IMR-90 (cell line): ENCODE measurements around the gene ILDR2. TPM values are rescaled to one million over a fixed set of nuclear protein-coding genes. Genes with fewer than 3 reads are reported as not detected.

Experiments
- ATAC-seq: fragments of 200-7000 bp; cut with Tn5 transposase; 2 replicates; pipeline ENCODE4 v1.9.1; 2020; ENCODE audit warnings: low read depth, mild to moderate bottlenecking, moderate library complexity
- BruUV-seq: library from RNA; stranded (reverse); fragments of 400-500 nt; replicated peaks from 2 replicates; lab custom pipeline; 2021; lab: Mats Ljungman, UMichigan
- CTCF ChIA-PET: fragments of 300-600 bp; formaldehyde crosslinking; extraction: SDS; loops from one replicate; lab custom pipeline; 2021; ENCODE audit warnings: antibody characterized with exemption; lab: Yijun Ruan, JAX
- POLR2A ChIA-PET: fragments of 300-600 bp; sonication (Branson Sonifier 250); formaldehyde crosslinking; loops from one replicate; lab custom pipeline; 2022; ENCODE audit warnings: antibody characterized with exemption; ENCODE audit not compliant: unreplicated experiment; lab: Charles Lee
- DNase-seq: peaks from one replicate; pipeline ENCODE4 v3.0.0; 2013
- H2AFZ ChIP-seq: replicated peaks from 2 replicates; pipeline ENCODE3; 2013; ENCODE audit warnings: low read length, mild to moderate bottlenecking; ENCODE audit not compliant: poor library complexity
- H2AK5ac ChIP-seq: 2 replicates; pipeline ENCODE4 v1.6.1; 2013; ENCODE audit warnings: low read depth, low read length, inconsistent platforms
- H2AK9ac ChIP-seq: replicated peaks from 2 replicates; pipeline ENCODE3; 2013; ENCODE audit warnings: mild to moderate bottlenecking, low read depth, low read length, moderate library complexity; ENCODE audit not compliant: poor library complexity
- H2BK120ac ChIP-seq: 2 replicates; pipeline ENCODE4 v1.6.1; 2013; ENCODE audit warnings: low read depth, low read length, inconsistent platforms
- H2BK15ac ChIP-seq: 3 replicates; pipeline ENCODE4 v1.6.1; 2013; ENCODE audit warnings: low read depth, low read length, inconsistent platforms
- H2BK20ac ChIP-seq: 2 replicates; pipeline ENCODE4 v1.6.1; 2013; ENCODE audit warnings: low read depth, mild to moderate bottlenecking, inconsistent platforms, low read length, moderate library complexity
- H2BK5ac ChIP-seq: 2 replicates; pipeline ENCODE4 v1.6.1; 2013; ENCODE audit warnings: mild to moderate bottlenecking, low read depth, low read length, inconsistent platforms; ENCODE audit not compliant: poor library complexity, severe bottlenecking
- H3K14ac ChIP-seq: replicated peaks from 2 replicates; pipeline ENCODE4 v1.6.1; 2013; ENCODE audit warnings: low read depth, low read length, inconsistent platforms
- H3K18ac ChIP-seq: 2 replicates; pipeline ENCODE4 v1.6.1; 2013; ENCODE audit warnings: low read depth, low read length, control low read depth
- H3K23ac ChIP-seq: 2 replicates; pipeline ENCODE4 v1.6.1; 2013; ENCODE audit warnings: low read depth, low read length, inconsistent platforms
- H3K27ac ChIP-seq: 2 replicates; pipeline ENCODE4 v1.5.1; 2013; ENCODE audit warnings: mild to moderate bottlenecking, control low read depth, low read length; ENCODE audit not compliant: insufficient read depth
- H3K27me3 ChIP-seq: 2 replicates; pipeline ENCODE4 v1.6.1; 2013; ENCODE audit warnings: low read length; ENCODE audit not compliant: control insufficient read depth, insufficient read depth
- H3K36me3 ChIP-seq: 2 replicates; pipeline ENCODE4 v1.6.1; 2013; ENCODE audit warnings: low read length, mixed read lengths; ENCODE audit not compliant: control insufficient read depth, insufficient read depth
- H3K4ac ChIP-seq: 2 replicates; pipeline ENCODE4 v1.6.1; 2013; ENCODE audit warnings: low read depth, low read length, inconsistent platforms
- H3K4me1 ChIP-seq: 2 replicates; pipeline ENCODE4 v1.6.1; 2013; ENCODE audit warnings: low read length, mixed read lengths; ENCODE audit not compliant: control insufficient read depth, insufficient read depth
- H3K4me2 ChIP-seq: 2 replicates; pipeline ENCODE4 v1.6.1; 2013; ENCODE audit warnings: low read depth, mild to moderate bottlenecking, control low read depth, low read length, moderate library complexity
- H3K4me3 ChIP-seq: 2 replicates; pipeline ENCODE4 v1.5.1; 2013; ENCODE audit warnings: low read depth, mild to moderate bottlenecking, control low read depth, low read length, moderate library complexity; ENCODE audit not compliant: insufficient read depth
- H3K56ac ChIP-seq: 2 replicates; pipeline ENCODE4 v1.6.1; 2013; ENCODE audit warnings: low read length, inconsistent platforms; ENCODE audit not compliant: insufficient read depth; ENCODE audit errors: extremely low read depth
- H3K79me1 ChIP-seq, 2 experiments: 2 replicates each; pipeline ENCODE4 v1.6.1; 2013; ENCODE audit warnings: low read length in 2 of 2, inconsistent platforms in 1 of 2, low read depth in 1 of 2
- H3K9ac ChIP-seq: 2 replicates; pipeline ENCODE4 v1.6.1; 2013; ENCODE audit warnings: low read depth, low read length, control low read depth
- H3K9me1 ChIP-seq: 2 replicates; pipeline ENCODE4 v1.6.1; 2013; ENCODE audit warnings: low read length, inconsistent platforms; ENCODE audit not compliant: insufficient read depth
- H3K9me3 ChIP-seq: 2 replicates; pipeline ENCODE4 v1.6.1; 2013; ENCODE audit warnings: low read length; ENCODE audit not compliant: control insufficient read depth, insufficient read depth
- H4K20me1 ChIP-seq: 2 replicates; pipeline ENCODE4 v1.6.1; 2013; ENCODE audit warnings: low read length, inconsistent platforms; ENCODE audit not compliant: insufficient read depth
- H4K5ac ChIP-seq: 2 replicates; pipeline ENCODE4 v1.6.1; 2013; ENCODE audit warnings: mild to moderate bottlenecking, low read depth, low read length, control low read depth
- H4K8ac ChIP-seq, 2 experiments: 2 replicates each; pipeline ENCODE4 v1.6.1; 2013; ENCODE audit warnings: low read depth in 2 of 2, low read length in 2 of 2, control low read depth in 1 of 2, inconsistent platforms in 1 of 2
- H4K91ac ChIP-seq: 2 replicates; pipeline ENCODE4 v1.6.1; 2013; ENCODE audit warnings: low read depth, low read length, inconsistent platforms; ENCODE audit not compliant: insufficient read depth
- BHLHE40 ChIP-seq: fragments of 150-350 bp; IDR thresholded peaks from 2 replicates; pipeline ENCODE4 v1.6.1; 2016; ENCODE audit warnings: mild to moderate bottlenecking, low read depth, low read length
- CEBPB ChIP-seq: IDR thresholded peaks from 2 replicates; pipeline ENCODE4 v1.6.1; 2012; ENCODE audit warnings: low read depth, low read length, improper control_type of control experiment
- CHD1 ChIP-seq: IDR thresholded peaks from 2 replicates; pipeline ENCODE4 v1.6.1; 2012; ENCODE audit warnings: low read depth, low read length, improper control_type of control experiment
- FOS ChIP-seq: fragments of 150-350 bp; IDR thresholded peaks from 2 replicates; pipeline ENCODE4 v1.6.1; 2016; ENCODE audit warnings: low read depth, low read length
- MAFK ChIP-seq: IDR thresholded peaks from 2 replicates; pipeline ENCODE4 v1.6.1; 2012; ENCODE audit warnings: low read depth, low read length, improper control_type of control experiment
- MAZ ChIP-seq: IDR thresholded peaks from 2 replicates; pipeline ENCODE4 v1.6.1; 2012; ENCODE audit warnings: low read depth, mild to moderate bottlenecking, low read length, improper control_type of control experiment, moderate library complexity, borderline replicate concordance
- MXI1 ChIP-seq: IDR thresholded peaks from 2 replicates; pipeline ENCODE4 v1.6.1; 2012; ENCODE audit warnings: low read depth, mild to moderate bottlenecking, low read length, moderate library complexity, borderline replicate concordance
- NFE2L2 ChIP-seq: fragments of 150-350 bp; IDR thresholded peaks from 2 replicates; pipeline ENCODE4 v1.6.1; 2016; ENCODE audit warnings: low read depth, mild to moderate bottlenecking, low read length
- POLR2A ChIP-seq: IDR thresholded peaks from 2 replicates; pipeline ENCODE4 v1.6.1; 2012; ENCODE audit warnings: mild to moderate bottlenecking, low read depth, low read length
- RAD21 ChIP-seq: IDR thresholded peaks from 2 replicates; pipeline ENCODE4 v1.6.1; 2012; ENCODE audit warnings: low read length, improper control_type of control experiment
- RCOR1 ChIP-seq: IDR thresholded peaks from 2 replicates; pipeline ENCODE4 v1.6.1; 2012; ENCODE audit warnings: mild to moderate bottlenecking, low read length, improper control_type of control experiment; ENCODE audit not compliant: insufficient replicate concordance
- SMC3 ChIP-seq: fragments of 150-350 bp; IDR thresholded peaks from 2 replicates; pipeline ENCODE4 v1.6.1; 2016; ENCODE audit warnings: low read depth, mild to moderate bottlenecking, antibody characterized with exemption, low read length, moderate library complexity
- WGBS, 2 experiments: methylation state at CpG; one replicate each; pipeline versions ENCODE4 v1.1.5 to v1.1.7; 2013; ENCODE audit warnings: missing lambda C conversion rate in 2 of 2; ENCODE audit not compliant: insufficient read length in 1 of 2; ENCODE audit errors: extremely low coverage in 2 of 2; 5-methylcytosine and 5-hydroxymethylcytosine counted together
- dilution Hi-C: fragments of 300-500 bp; cut with HindIII; formaldehyde crosslinking; loops from one replicate; pipeline ENCODE4 v1.14.3; 2018; ENCODE audit warnings: low sequenced_read_pairs; ENCODE audit not compliant: unreplicated experiment
- in situ Hi-C: fragments of 300-500 bp; cut with MboI; formaldehyde crosslinking; loops from 3 replicates; pipeline ENCODE4 v1.14.3; 2019; ENCODE audit warnings: low sequenced_read_pairs, inconsistent platforms, mixed read lengths
- intact Hi-C: fragments of 100-400 bp; cut with micrococcal nuclease; formaldehyde crosslinking; loops from 2 replicates; pipeline ENCODE4 v1.10.0; 2022
- polyA plus RNA-seq, 3 experiments: library from polyadenylated mRNA; depleted of rRNA; stranded (reverse); fragments of >200 nt; gene quantifications; 2 replicates each; pipeline ENCODE4 v1.2.3, GENCODE V29; 2012; ENCODE audit warnings: low replicate concordance in 1 of 3
- total RNA-seq: library from RNA; depleted of rRNA; stranded (reverse); fragments of >200 nt; gene quantifications from 2 replicates; pipeline ENCODE4 v1.2.3, GENCODE V29; 2012
- TF ChIP-seq, protein P1 (sequence below): conservative IDR thresholded peaks from 2 replicates; pipeline ENCODE4 v1.5.1; 2012; ENCODE audit warnings: mild to moderate bottlenecking, low read depth, low read length, improper control_type of control experiment
- TF ChIP-seq, protein P2 (sequence below): fragments of 150-350 bp; IDR thresholded peaks from 2 replicates; pipeline ENCODE4 v1.6.1; 2017; ENCODE audit warnings: mild to moderate bottlenecking, antibody characterized with exemption, low read length, low read depth
- TF ChIP-seq, protein P3 (sequence below): fragments of 150-350 bp; IDR thresholded peaks from 2 replicates; pipeline ENCODE4 v1.6.1; 2016; ENCODE audit warnings: low read depth, mild to moderate bottlenecking, low read length, moderate library complexity, borderline replicate concordance

ILDR2 gene
- total and polyA plus RNA-seq, 2 of the 4 experiments (the other 2 are of a cell fraction), result under 0.01 TPM; not detected in 1

DNA sequence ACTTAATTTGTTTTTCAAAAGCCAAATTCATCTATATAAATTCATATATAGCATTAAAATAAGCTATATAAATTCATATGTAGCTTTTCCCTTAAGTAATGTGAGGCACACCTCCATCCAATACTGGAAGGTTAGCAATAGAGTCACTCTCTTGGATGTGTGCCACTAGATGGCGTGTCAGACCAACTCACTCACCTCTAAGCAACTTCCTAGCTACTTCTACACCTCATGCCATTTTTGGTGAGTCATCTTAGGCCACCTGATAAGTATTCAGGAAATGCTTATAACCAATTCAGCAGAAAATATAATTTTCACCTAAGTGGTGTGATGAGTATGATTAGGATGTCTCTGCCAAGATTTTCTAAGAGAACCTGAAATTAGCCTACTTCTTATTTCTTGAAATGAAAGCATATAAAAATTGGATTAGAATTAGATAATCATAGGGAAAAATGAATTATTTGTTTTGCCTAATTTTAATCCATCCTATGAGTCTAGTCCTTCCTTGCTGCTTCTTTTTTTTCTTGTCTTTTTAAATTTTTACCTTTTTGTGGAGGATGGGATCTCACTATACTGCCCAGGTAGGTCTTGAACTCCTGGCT is 64.8 kb downstream of the ILDR2 start:
- no peak overlapping the region for H4K8ac ChIP-seq
- in situ Hi-C loops (loop anchor here (10.0 kb wide), 1 partner anchor 144 kb away; no protein-coding TSS in a partner anchor), dilution Hi-C loops (no loop called here), intact Hi-C loops (loop anchor here (1.0 kb wide), 1 partner anchor 149 kb away; no protein-coding TSS in a partner anchor)
- no peak overlapping the region for H2BK5ac ChIP-seq
- H3K36me3 ChIP-seq, result no peaks in the 10 kb centered on the region
- no peak overlapping the region for H2BK120ac ChIP-seq
- H2AK5ac ChIP-seq, result no peak overlapping the region
- no peak overlapping the region for H3K4me3 ChIP-seq
- DNase-seq, result peak; percentile 81
- H3K4me1 ChIP-seq, result peaks cover 3% of the 10 kb centered on the region; the same call in 1 of the 2 replicates
- ChIA-PET POLR2A (no interaction called here), CTCF (interaction anchor here (0.5 to 2.4 kb wide), 13 partner anchors 8 to 623 kb away, joined by 3 to 41 read pairs (median 4); partner anchors contain the start of gene POU2F1)
- no peak overlapping the region for H3K56ac ChIP-seq
- H2BK15ac ChIP-seq, result no peak overlapping the region
- no TSS peak for BruUV-seq
- no peak overlapping the region for H2AK9ac ChIP-seq
- H3K18ac ChIP-seq, result no peak overlapping the region
- H3K23ac ChIP-seq, result no peak overlapping the region
- no peak overlapping the region for H3K4me2 ChIP-seq
- no peaks in the 10 kb centered on the region for H3K79me1 ChIP-seq
- no peak overlapping the region for H3K9ac ChIP-seq
- peak; percentile 72 for ATAC-seq
- H3K9me3 ChIP-seq, result no peaks in the 10 kb centered on the region
- no peak overlapping the region for H3K27ac ChIP-seq
- H4K20me1 ChIP-seq, result no peaks in the 10 kb centered on the region
- H4K91ac ChIP-seq, result no peak overlapping the region
- H4K5ac ChIP-seq, result no peak overlapping the region
- H2BK20ac ChIP-seq, result no peak overlapping the region
- H3K14ac ChIP-seq, result no peak overlapping the region
- no peaks in the 10 kb centered on the region for H3K9me1 ChIP-seq
- H3K27me3 ChIP-seq, result peaks cover 2% of the 10 kb centered on the region; the same call in 1 of the 2 replicates
- H2AFZ ChIP-seq, result no peak overlapping the region
- WGBS, 2 experiments, result no CpG with 5 or more reads among the region's 1 CpG
- no peak overlapping the region for H3K4ac ChIP-seq
- TF ChIP-seq CHD1 (no peak), MAZ (no peak), CEBPB (no peak), MXI1 (no peak), MAFK (no peak), SMC3 (peak; percentile 50), BHLHE40 (no peak), RAD21 (peak; percentile 71), FOS (no peak), RCOR1 (no peak), POLR2A (no peak), NFE2L2 (no peak)
- TF ChIP-seq, protein P1, sequence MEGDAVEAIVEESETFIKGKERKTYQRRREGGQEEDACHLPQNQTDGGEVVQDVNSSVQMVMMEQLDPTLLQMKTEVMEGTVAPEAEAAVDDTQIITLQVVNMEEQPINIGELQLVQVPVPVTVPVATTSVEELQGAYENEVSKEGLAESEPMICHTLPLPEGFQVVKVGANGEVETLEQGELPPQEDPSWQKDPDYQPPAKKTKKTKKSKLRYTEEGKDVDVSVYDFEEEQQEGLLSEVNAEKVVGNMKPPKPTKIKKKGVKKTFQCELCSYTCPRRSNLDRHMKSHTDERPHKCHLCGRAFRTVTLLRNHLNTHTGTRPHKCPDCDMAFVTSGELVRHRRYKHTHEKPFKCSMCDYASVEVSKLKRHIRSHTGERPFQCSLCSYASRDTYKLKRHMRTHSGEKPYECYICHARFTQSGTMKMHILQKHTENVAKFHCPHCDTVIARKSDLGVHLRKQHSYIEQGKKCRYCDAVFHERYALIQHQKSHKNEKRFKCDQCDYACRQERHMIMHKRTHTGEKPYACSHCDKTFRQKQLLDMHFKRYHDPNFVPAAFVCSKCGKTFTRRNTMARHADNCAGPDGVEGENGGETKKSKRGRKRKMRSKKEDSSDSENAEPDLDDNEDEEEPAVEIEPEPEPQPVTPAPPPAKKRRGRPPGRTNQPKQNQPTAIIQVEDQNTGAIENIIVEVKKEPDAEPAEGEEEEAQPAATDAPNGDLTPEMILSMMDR, result peak; percentile 68
- TF ChIP-seq, protein P2, sequence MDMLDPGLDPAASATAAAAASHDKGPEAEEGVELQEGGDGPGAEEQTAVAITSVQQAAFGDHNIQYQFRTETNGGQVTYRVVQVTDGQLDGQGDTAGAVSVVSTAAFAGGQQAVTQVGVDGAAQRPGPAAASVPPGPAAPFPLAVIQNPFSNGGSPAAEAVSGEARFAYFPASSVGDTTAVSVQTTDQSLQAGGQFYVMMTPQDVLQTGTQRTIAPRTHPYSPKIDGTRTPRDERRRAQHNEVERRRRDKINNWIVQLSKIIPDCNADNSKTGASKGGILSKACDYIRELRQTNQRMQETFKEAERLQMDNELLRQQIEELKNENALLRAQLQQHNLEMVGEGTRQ, result peak; percentile 6; the same call in 1 of the 2 replicates
- TF ChIP-seq, protein P3, sequence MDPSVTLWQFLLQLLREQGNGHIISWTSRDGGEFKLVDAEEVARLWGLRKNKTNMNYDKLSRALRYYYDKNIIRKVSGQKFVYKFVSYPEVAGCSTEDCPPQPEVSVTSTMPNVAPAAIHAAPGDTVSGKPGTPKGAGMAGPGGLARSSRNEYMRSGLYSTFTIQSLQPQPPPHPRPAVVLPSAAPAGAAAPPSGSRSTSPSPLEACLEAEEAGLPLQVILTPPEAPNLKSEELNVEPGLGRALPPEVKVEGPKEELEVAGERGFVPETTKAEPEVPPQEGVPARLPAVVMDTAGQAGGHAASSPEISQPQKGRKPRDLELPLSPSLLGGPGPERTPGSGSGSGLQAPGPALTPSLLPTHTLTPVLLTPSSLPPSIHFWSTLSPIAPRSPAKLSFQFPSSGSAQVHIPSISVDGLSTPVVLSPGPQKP, result no peak
